PC-3 (cell line): ENCODE measurements around the gene LRBA.

Experiments
- EZH2phosphoT487 ChIP-seq: fragments of 300-600 bp; sonication (generic); IDR thresholded peaks from 2 replicates; pipeline ENCODE4 v1.6.1; 2018; ENCODE audit warnings: mild to moderate bottlenecking, antibody characterized with exemption, low read length, borderline replicate concordance
- TF ChIP-seq, protein P1 (sequence below): fragments of 300-600 bp; sonication (generic); conservative IDR thresholded peaks from 2 replicates; pipeline ENCODE4 v1.5.1; 2017; ENCODE audit warnings: antibody characterized with exemption, low read depth, mild to moderate bottlenecking, low read length

DNA sequence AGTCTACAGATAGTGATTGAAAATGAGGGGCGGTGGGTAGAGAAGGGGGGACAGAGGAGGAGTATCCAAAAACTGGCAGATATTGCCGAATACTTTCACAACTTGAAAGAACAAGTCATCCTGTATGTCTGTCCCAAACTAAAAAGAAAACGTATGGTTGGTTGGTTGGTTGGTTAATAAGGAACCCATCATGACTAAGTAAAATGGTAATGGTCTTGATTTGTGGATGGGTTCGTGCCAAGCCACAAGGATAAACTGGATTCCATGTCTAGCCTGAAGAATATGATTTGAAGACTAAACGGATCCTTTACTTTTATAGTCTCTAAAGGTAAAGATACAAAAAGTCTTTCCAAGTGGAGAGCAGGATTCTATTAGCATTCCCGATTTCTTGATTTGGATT lies 728.4 kb downstream of the LRBA start:
- no peak for TF ChIP-seq EZH2phosphoT487
- TF ChIP-seq, protein P1, sequence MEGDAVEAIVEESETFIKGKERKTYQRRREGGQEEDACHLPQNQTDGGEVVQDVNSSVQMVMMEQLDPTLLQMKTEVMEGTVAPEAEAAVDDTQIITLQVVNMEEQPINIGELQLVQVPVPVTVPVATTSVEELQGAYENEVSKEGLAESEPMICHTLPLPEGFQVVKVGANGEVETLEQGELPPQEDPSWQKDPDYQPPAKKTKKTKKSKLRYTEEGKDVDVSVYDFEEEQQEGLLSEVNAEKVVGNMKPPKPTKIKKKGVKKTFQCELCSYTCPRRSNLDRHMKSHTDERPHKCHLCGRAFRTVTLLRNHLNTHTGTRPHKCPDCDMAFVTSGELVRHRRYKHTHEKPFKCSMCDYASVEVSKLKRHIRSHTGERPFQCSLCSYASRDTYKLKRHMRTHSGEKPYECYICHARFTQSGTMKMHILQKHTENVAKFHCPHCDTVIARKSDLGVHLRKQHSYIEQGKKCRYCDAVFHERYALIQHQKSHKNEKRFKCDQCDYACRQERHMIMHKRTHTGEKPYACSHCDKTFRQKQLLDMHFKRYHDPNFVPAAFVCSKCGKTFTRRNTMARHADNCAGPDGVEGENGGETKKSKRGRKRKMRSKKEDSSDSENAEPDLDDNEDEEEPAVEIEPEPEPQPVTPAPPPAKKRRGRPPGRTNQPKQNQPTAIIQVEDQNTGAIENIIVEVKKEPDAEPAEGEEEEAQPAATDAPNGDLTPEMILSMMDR = no peak
